LNCaP clone FGC (cell line): ENCODE results near the gene MMP14.
"Not testable (repeated sequence)": the region's sequence is repeated elsewhere in the genome, so short reads cannot be mapped to it uniquely, and the experiment has no call there.

Experiments used
- DNase-seq: peaks from one replicate; pipeline ENCODE4 v3.0.0-alpha.2; 2011; ENCODE audit warnings: low read depth
- H3K4me3 ChIP-seq: 2 replicates; pipeline ENCODE4 v1.5.1; 2011; ENCODE audit warnings: mild to moderate bottlenecking, low read depth, low read length, control low read depth
- TF ChIP-seq, protein P1 (sequence below): IDR thresholded peaks from 2 replicates; pipeline ENCODE4 v1.5.1; 2012; ENCODE audit warnings: mild to moderate bottlenecking; ENCODE audit not compliant: control insufficient read depth, insufficient read depth; ENCODE audit errors: extremely low read depth

Gene MMP14

DNA sequence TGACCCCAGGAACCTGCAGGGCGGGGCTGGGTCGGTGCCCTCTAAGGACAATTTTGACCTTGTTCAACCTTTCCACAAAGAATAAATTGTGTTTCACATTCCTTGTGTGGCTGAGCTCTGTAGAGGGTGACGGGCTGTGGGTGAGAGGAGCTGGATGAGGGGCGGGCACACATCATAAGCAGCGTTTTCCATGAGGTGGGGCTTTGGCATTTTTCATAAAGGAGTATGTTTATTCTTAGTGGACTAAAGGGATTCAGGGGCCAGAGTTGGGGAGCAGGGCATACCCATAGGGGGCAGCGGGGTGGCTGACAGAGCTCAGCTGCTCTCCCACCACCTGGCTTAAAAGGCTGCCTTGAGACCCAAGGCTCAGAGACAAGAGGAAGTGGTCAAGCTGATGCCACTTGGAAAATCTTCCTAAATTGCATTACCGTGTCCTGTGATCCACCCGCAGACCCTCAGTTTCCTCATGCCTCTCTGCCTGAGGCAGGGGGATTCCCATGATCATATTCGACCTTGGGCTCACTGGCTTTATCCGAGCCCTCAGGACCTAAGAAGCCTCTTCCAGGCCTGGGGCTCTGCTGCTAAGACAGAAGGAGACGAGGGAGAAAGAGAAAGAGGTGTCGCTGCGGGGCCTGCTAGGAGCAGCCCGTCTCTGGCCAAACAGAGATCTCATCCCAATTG, 11.4 kb downstream of the MMP14 start:
- no peak for DNase-seq
- TF ChIP-seq, protein P1, sequence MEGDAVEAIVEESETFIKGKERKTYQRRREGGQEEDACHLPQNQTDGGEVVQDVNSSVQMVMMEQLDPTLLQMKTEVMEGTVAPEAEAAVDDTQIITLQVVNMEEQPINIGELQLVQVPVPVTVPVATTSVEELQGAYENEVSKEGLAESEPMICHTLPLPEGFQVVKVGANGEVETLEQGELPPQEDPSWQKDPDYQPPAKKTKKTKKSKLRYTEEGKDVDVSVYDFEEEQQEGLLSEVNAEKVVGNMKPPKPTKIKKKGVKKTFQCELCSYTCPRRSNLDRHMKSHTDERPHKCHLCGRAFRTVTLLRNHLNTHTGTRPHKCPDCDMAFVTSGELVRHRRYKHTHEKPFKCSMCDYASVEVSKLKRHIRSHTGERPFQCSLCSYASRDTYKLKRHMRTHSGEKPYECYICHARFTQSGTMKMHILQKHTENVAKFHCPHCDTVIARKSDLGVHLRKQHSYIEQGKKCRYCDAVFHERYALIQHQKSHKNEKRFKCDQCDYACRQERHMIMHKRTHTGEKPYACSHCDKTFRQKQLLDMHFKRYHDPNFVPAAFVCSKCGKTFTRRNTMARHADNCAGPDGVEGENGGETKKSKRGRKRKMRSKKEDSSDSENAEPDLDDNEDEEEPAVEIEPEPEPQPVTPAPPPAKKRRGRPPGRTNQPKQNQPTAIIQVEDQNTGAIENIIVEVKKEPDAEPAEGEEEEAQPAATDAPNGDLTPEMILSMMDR = no peak
- H3K4me3 ChIP-seq = no peak overlapping the region

DNA sequence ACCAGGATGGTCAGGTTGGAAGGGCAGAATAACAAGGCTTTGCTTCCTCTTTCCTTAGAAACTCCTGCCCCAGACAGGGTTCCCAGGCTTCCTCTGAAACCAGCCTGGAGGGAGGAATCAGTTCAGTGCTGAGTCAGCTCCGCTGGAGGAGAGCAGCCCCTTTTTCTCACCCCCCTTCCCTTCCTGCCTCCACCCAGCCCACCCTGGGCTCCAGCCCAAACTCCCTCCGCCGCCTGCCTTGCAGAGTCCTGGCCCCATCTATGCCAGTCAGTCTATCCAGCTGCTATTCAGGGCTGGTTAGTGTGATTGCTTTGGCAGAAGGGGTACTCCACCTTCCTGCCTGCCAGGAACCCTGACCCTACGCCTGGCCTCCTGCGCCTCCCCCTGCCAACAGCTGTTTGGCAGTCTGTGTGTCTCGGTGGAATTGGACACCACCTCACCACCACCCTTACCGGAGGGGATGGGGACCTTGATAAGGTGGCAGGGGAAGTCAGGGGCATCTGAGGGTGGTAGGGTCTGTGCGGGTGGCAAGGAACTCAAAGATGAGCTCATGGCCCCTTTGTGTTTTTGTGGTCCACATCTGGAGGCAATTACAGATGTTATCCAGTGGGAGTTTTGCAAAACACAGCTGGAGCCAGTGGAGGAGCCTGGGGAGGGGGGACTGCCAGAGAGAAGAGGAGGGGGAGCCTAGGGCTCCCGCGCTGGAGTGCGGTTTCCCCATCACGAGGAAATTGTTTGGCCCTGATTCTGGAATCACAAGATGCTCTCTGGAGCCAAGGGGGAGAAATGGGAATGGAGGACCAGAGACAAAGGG, 12.2 kb downstream of the MMP14 start:
- DNase-seq = no peak
- no peak overlapping the region for H3K4me3 ChIP-seq
- TF ChIP-seq, protein P1 = no peak

DNA sequence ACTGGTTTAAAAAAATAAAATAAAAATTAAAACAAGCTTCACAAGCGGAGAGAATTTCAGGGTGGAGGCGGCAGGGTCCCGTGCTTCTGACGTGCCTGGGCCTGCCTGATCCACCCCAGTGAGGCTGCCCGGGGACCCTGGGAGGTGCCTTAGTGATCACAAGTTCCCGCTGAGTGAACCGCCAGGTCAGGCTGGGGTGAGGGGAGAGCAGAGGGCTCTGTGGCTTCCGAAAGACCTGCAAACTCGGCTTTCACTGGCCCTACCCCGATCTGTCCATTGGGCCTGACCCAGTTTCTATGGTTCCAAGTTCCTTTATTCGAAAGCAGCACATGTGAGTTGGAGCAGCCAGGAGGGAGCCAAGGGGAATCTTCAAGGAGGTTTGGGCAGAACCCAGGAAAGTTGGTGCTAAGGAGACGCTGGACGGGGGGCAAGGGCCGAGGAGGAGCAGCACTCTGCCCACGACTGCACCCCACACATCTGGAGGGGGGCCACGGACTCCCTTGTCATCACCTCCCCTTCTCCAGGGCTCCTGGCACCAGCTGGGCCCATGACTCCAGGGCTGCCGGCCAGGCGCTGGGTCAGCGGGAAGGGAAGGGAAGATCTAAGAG, 12.9 kb downstream of the MMP14 start:
- no peak for DNase-seq
- TF ChIP-seq, protein P1 = no peak
- H3K4me3 ChIP-seq = no peak overlapping the region

DNA sequence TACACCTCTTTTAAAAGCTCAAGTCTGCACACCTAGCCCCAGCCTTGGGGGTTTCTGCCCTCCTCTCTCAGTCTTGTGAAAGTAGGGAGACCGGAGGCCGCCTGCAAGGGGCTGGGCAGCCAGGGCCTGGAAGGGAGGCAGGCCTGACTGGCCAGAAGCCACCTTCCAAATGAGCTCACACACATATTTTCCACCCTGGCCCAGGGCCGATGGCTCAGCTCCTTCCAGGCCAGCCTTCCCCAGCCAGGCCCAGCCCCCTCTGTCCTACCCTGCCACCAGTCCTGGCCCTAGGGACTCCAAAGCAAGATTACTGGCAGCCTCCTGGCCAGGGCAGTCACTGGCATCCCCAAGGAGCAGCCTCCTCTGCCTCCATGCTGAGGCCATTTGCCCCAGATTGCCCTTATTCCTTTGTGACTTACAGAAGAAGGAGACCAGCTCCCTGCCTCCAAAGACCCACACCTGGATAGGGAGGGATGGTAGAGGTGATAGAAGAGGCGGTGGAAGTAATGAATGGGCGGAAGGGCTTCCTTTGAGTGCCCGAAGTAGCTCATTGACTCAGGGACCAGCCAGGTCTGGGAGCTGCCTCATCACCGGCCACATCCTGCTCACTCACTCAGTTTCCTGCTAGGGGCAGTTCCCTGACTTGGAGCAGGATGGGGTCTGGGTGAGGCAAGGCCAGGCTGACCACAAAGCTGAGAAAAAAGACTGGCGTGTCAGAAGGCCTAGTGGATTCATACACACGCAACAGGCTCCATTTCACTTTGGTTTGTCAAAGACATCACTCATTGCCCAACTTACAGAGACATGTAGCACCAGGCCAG, 14.8 kb downstream of the MMP14 start:
- no peak overlapping the region for H3K4me3 ChIP-seq
- no peak for DNase-seq
- TF ChIP-seq, protein P1 = no peak

DNA sequence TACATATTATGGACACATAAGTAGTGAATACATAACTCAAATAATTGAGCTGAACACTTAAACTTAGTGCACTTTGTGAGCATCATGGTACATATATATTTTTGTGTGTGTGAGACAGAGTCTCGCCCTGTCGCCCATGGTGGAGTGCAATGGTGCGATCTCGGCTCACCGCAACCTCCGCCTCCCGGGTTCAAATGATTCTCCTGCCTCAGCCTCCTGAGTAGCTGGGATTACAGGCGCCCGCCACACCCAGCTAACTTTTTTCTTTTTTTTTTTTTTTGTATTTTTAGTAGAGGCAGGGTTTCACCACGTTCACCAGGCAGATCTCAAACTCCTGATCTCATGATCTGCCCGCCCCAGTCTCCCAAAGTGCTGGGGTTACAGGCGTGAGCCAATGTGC, 15.8 kb downstream of the MMP14 start:
- H3K4me3 ChIP-seq, DNase-seq: not testable (repeated sequence)

DNA sequence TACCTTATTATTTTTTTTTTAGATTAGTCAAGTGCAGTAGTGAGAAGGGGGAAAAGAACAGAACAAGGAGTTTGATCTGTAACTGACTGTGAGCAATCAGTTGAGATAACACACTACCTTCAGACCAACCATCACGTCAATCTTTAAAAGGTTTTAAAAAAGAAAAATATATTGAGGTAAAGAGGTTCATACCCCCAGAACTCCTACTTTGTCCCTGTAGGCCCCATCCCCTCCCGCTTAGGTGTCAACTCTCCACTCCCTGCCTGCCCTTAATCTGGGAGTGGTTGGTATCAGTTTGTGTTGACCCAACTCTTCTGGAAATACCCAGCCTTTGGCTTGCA, 16.2 kb downstream of the MMP14 start:
- no peak for DNase-seq
- no peak overlapping the region for H3K4me3 ChIP-seq
- TF ChIP-seq, protein P1 = no peak
